Spleen (tissue), 7 donors: ENCODE results near the gene RNASEH1.

Source experiments
- POLR2A ChIP-seq, 3 donors: fragments of 450-650 bp; IDR thresholded peaks; one replicate each; pipeline ENCODE4 v1.5.1; 2017; ENCODE audit warnings: antibody characterized with exemption in 3 of 3, mild to moderate bottlenecking in 1 of 3
- POLR2AphosphoS5 ChIP-seq, 3 donors: sonication (generic); formaldehyde crosslinking; IDR thresholded peaks; one replicate each; pipeline ENCODE4 v1.5.1; 2017; ENCODE audit warnings: antibody characterized with exemption in 3 of 3
- TF ChIP-seq, protein P1 (sequence below), 11 experiments: fragments of 200-600 bp in 7 of 11; fragments of 450-650 bp in 4 of 11; sonication (generic) in 4 of 11; IDR thresholded peaks in 8 of 11; conservative IDR thresholded peaks in 3 of 11; 1 replicate in 7 of 11; 2 replicates in 4 of 11; pipeline versions ENCODE4 v1.4.0 to v1.8.0; 2016 to 2021; ENCODE audit warnings: antibody characterized with exemption in 11 of 11, inconsistent platforms in 4 of 11, mild to moderate bottlenecking in 1 of 11
- donor health status: DM: no; HTN: no; CAD: no; lungs with moderate emphysema.
- donor health status: DM: no; HTN: no; CAD: no.
- donor health status: DM: no; HTN: no; CAD: no.

DNA sequence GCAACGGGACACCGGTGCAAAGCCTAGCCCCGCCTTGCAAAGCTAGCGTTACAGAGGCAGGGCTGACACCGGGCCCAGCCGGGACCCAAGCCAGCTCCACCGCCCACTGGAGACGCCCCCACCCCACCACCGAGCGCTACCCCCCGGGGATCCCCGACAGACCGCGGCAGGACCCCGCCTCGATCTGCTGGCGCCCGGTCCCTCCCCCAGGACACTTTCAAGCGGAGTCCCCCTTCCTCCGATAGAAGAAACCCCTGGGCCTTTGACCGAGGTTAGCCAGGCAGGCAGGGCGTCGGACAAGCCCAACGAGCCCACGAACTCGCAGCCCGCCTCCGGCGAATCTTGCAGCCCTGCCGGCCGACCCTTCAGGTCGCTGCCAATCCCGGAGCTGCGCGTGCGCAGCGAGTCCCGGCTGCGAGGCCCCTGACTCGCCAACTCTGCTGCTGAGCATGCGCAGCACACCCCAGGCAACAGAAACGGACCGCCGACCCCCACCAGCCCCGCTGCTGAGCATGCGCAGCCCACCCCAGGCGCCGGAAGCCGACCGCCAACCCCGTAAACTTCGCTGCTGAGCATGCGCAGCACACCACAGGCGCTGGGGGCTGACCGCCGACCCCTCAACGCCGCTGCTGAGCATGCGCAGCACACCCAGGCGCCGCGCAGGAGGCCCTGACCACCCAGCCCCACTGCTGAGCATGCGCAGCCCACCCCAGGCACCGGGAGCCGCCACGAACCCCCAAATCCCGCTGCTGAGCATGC, 39.5 kb downstream of the RNASEH1 start:
- TF ChIP-seq, protein P1, sequence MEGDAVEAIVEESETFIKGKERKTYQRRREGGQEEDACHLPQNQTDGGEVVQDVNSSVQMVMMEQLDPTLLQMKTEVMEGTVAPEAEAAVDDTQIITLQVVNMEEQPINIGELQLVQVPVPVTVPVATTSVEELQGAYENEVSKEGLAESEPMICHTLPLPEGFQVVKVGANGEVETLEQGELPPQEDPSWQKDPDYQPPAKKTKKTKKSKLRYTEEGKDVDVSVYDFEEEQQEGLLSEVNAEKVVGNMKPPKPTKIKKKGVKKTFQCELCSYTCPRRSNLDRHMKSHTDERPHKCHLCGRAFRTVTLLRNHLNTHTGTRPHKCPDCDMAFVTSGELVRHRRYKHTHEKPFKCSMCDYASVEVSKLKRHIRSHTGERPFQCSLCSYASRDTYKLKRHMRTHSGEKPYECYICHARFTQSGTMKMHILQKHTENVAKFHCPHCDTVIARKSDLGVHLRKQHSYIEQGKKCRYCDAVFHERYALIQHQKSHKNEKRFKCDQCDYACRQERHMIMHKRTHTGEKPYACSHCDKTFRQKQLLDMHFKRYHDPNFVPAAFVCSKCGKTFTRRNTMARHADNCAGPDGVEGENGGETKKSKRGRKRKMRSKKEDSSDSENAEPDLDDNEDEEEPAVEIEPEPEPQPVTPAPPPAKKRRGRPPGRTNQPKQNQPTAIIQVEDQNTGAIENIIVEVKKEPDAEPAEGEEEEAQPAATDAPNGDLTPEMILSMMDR (IDR thresholded peaks at IDR 0.05 in 8 of 11, conservative IDR thresholded peaks at IDR 0.05 in 3 of 11): no peak
- TF ChIP-seq POLR2AphosphoS5 (IDR thresholded peaks at IDR 0.05) (peak; percentile 96 to 97 (median 96)), POLR2A (IDR thresholded peaks at IDR 0.05) (peak in 2 of 3 donors; percentile 52 to 85)
